ENCODE measurements around the gene TRANK1. TPM values are rescaled to one million over a fixed set of nuclear protein-coding genes. Genes with fewer than 3 reads are reported as not detected.

The TRANK1 gene
- total RNA-seq, 1 donor from 2014 or later, result 6.6 TPM

DNA sequence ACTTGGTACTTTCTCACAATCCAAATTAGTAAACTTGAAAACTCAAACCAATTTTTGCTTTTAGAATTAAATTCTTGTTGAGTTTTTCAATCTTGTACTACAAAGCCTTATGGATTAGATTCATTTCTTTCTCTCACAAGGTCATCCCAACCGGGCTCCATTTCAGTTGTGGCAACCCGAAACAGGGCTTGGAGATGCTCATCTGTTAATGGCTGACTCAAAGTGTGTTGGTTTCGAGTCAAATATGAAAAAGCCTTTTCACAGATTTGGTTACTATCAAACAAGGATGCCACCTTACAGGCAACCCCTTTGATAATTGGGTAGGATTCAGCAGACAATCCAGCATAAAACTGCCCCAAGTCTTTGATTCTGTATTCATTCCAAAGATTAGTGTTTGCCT, 46.3 kb upstream of the TRANK1 start:
- no peaks in the 10 kb centered on the region for H3K9me3 ChIP-seq (replicated peaks)
- peak overlapping the region; percentile 97 for H3K27ac ChIP-seq (replicated peaks)
- intact Hi-C loops (cut with micrococcal nuclease), result no loop called here
- peaks cover 30% of the 10 kb centered on the region for H3K36me3 ChIP-seq
- H3K4me3 ChIP-seq, result peak overlapping the region; percentile 79
- no peaks in the 10 kb centered on the region for H3K27me3 ChIP-seq (ENCODE audit: low read depth)
- DNase-seq, result no peak
- H3K4me1 ChIP-seq, result peaks cover 76% of the 10 kb centered on the region
- TF ChIP-seq, protein P1, sequence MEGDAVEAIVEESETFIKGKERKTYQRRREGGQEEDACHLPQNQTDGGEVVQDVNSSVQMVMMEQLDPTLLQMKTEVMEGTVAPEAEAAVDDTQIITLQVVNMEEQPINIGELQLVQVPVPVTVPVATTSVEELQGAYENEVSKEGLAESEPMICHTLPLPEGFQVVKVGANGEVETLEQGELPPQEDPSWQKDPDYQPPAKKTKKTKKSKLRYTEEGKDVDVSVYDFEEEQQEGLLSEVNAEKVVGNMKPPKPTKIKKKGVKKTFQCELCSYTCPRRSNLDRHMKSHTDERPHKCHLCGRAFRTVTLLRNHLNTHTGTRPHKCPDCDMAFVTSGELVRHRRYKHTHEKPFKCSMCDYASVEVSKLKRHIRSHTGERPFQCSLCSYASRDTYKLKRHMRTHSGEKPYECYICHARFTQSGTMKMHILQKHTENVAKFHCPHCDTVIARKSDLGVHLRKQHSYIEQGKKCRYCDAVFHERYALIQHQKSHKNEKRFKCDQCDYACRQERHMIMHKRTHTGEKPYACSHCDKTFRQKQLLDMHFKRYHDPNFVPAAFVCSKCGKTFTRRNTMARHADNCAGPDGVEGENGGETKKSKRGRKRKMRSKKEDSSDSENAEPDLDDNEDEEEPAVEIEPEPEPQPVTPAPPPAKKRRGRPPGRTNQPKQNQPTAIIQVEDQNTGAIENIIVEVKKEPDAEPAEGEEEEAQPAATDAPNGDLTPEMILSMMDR (IDR thresholded peaks at IDR 0.05; ENCODE audit: borderline replicate concordance), result no peak

DNA sequence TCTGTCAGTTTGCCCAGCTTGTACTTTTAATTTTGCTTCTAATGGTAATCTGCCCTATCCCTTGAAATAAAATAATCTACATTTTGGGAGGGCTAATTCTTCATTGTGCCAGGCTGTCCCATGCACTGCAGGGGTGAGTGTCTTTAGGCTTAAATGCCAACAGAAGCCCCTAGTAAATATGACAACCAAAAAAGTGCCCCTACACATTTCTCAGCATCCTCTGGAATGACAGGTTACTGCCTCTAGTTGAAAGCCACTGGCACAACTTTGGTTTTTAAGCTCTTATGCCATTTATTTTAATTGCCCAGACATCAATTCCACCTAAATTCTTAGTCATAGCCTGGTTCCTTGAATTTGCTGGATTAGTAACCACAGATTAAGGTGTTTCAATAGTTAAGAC, 44.7 kb upstream of the TRANK1 start:
- Histone ChIP-seq H3K4me3 (peak overlapping the region; percentile 79), H3K27ac (replicated peaks) (no peak overlapping the region), H3K36me3 (peaks cover 32% of the 10 kb centered on the region), H3K27me3 (ENCODE audit: low read depth) (no peaks in the 10 kb centered on the region), H3K4me1 (peaks cover 60% of the 10 kb centered on the region), H3K9me3 (replicated peaks) (no peaks in the 10 kb centered on the region)
- intact Hi-C loops (cut with micrococcal nuclease), result no loop called here
- no peak for DNase-seq
- TF ChIP-seq, protein P1 (IDR thresholded peaks at IDR 0.05; ENCODE audit: borderline replicate concordance), result no peak

DNA sequence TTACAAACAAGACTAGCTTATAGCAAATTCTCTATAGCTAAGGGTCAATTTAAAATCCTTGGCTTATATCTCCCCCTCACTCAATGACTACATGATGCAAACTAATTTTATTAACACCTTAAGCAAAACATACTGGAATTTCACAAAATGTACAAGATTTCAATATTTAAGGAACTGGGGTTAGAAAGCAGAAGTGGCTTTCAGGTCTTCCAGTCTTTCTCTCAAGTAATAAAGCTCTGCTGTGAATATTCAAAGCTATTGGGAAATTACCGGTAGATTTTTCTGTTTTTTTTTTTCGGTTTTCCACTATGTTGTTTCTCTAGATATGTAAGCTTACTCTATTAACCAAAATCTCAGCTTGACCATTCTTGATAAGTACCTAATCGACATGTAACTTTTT, 44.2 kb upstream of the TRANK1 start:
- Histone ChIP-seq H3K27ac (replicated peaks) (no peak overlapping the region), H3K4me1 (peaks cover 54% of the 10 kb centered on the region), H3K36me3 (peaks cover 37% of the 10 kb centered on the region), H3K27me3 (ENCODE audit: low read depth) (no peaks in the 10 kb centered on the region), H3K4me3 (peak overlapping the region; percentile 79), H3K9me3 (replicated peaks) (no peaks in the 10 kb centered on the region)
- TF ChIP-seq, protein P1 (IDR thresholded peaks at IDR 0.05; ENCODE audit: borderline replicate concordance), result no peak
- no peak for DNase-seq
- intact Hi-C loops (cut with micrococcal nuclease), result no loop called here

DNA sequence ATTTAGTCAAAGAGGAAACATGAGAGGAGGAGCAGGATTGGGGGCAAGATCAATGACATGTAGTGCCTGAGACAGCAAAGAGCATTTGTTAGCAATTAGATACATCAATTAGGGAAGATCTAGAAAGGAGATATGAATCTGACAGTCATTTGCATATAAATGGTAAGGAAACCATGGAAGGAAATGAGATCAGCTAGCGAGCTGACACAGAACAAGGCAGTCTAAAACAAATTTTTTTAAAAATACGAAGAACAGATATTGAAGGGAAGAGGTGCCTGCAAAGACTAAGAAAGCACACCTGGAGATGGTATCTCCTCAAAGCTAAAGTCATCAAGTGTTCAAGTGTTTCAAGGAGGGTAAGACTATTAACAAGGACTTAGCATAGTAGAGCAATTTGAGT, 43.5 kb upstream of the TRANK1 start:
- TF ChIP-seq, protein P1 (IDR thresholded peaks at IDR 0.05; ENCODE audit: borderline replicate concordance), result no peak
- H3K36me3 ChIP-seq, result peaks cover 44% of the 10 kb centered on the region
- no peaks in the 10 kb centered on the region for H3K9me3 ChIP-seq (replicated peaks)
- H3K27me3 ChIP-seq (ENCODE audit: low read depth), result no peaks in the 10 kb centered on the region
- peaks cover 52% of the 10 kb centered on the region for H3K4me1 ChIP-seq
- DNase-seq, result no peak
- H3K4me3 ChIP-seq, result peak overlapping the region; percentile 79
- intact Hi-C loops (cut with micrococcal nuclease), result no loop called here
- peak overlapping the region; percentile 13 for H3K27ac ChIP-seq (replicated peaks)

DNA sequence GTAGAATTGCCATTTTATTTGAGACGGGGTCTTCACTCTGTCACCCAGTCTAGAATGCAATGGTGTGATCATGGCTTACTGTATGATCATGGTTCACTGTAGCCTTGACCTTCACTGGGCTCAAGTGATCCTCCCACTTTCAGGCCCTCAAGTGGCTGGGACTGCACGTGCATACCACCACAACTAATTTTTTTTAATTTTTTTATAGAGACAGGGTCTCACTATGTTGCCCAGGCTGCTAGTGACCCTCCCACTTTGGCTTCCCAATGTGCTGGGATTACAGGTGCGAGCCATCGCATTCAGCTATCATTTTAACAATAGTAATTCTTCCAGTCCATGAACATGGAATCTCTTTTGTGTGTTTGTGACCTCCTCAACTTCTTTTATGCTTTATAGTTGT, 36.2 kb upstream of the TRANK1 start:
- DNase-seq, result no peak
- peaks cover 49% of the 10 kb centered on the region for H3K36me3 ChIP-seq
- no peak overlapping the region for H3K4me3 ChIP-seq
- TF ChIP-seq, protein P1 (IDR thresholded peaks at IDR 0.05; ENCODE audit: borderline replicate concordance), result no peak
- H3K27ac ChIP-seq (replicated peaks), result no peak overlapping the region
- intact Hi-C loops (cut with micrococcal nuclease), result no loop called here
- no peaks in the 10 kb centered on the region for H3K27me3 ChIP-seq (ENCODE audit: low read depth)
- H3K9me3 ChIP-seq (replicated peaks), result peaks cover 8% of the 10 kb centered on the region
- H3K4me1 ChIP-seq, result no peaks in the 10 kb centered on the region

DNA sequence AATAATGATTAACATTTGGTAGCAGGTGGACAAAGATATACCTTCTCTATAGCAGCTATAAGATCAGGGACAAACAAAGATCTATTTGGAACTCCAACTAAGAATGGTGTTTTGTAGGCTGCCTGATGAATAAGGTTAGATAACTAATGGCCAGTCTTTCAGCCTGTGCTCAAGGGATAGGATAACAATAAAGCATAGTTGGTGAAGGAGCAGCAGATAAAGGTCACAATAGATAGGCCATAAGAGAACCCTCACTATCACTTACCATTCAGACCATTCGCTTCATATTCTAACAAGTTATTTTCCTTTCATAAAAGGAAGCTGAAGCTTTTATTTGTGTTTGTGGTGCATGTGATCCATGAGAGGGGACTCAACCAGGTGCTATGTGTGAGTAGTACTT, 28.3 kb upstream of the TRANK1 start:
- Histone ChIP-seq H3K9me3 (replicated peaks) (no peaks in the 10 kb centered on the region), H3K36me3 (peaks cover 4% of the 10 kb centered on the region), H3K27ac (replicated peaks) (no peak overlapping the region)

More for the DNA sequence above, 28.3 kb upstream of the TRANK1 start:
- DNase-seq, result no peak
- intact Hi-C loops (cut with micrococcal nuclease), result no loop called here
- TF ChIP-seq, protein P1 (IDR thresholded peaks at IDR 0.05; ENCODE audit: borderline replicate concordance), result no peak
- Histone ChIP-seq H3K4me3 (no peak overlapping the region), H3K27me3 (ENCODE audit: low read depth) (no peaks in the 10 kb centered on the region), H3K4me1 (peaks cover 15% of the 10 kb centered on the region)
